ENCODE measurements around the gene SMIM7. TPM values are rescaled to one million over a fixed set of nuclear protein-coding genes. Genes with fewer than 3 reads are reported as not detected.

SMIM7 gene
- total and polyA plus RNA-seq, 2 of the 13 experiments (the other 11 are each of a cell fraction or from before 2014, with no cell fraction given) = 55.7 to 74.9 TPM

DNA sequence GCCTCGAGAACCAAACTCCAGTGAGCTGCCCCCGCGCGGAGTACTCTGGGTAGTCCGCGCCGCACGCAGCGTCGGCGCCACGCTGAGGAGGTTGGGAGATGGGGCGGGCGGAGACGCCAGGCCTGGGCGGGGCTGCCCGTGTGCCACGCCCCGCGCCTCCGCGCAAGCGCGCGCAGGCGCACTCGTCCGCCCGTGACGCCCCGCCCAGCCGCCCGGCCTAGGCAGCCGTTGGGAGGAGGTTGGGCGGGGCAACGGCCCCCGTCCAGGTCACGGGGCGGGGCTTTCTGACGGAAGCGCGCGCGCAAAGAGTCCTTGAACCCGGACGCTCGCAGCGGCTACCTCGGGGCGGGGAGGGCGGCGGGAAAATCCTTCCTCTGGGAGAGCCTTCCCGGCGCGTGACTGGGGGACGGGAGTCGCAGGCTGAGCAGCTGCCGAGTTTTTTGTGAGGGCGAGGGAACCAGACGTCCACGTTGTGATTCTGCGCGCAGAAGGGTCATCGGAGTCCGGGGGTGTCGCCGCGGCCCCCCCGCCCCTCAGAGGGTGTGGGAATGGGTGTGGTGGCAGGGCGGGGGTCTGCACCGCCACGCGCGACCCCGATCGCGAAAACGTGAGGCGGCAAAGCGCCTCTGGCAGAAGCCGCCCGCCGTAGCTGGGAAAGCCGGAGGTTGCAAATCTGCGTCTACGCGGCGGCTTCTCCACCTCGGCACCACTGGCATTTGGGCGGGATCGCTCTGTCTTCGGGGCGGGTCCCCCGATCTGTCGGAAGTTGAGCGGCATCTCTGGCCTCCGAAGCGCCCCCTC is 31.6 kb downstream of the SMIM7 start, which contains the start of gene MED26 (continued):
- TF ChIP-seq ZNF674 (CRISPR knock-in tag; IDR thresholded peaks at IDR 0.05; ENCODE audit: low read depth) = 0 out of 2 replicates have a peak, but pooled peaks have one; percentile 54
- TF ChIP-seq ZNF260 (CRISPR knock-in tag; IDR thresholded peaks at IDR 0.05; ENCODE audit: borderline replicate concordance, low read depth) = no peak
- peak; percentile 73; the same call in 1 of the 2 replicates for TF ChIP-seq AKAP8 (CRISPR knock-in tag; IDR thresholded peaks at IDR 0.05)
- TF ChIP-seq RBAK (CRISPR knock-in tag; IDR thresholded peaks at IDR 0.05) = no peak
- peak; percentile 80; the same call in 1 of the 2 replicates for TF ChIP-seq ZNF709 (CRISPR knock-in tag; IDR thresholded peaks at IDR 0.05)
- no peak for TF ChIP-seq ATAD3A (CRISPR knock-in tag; IDR thresholded peaks at IDR 0.05)
- TF ChIP-seq, protein P1, sequence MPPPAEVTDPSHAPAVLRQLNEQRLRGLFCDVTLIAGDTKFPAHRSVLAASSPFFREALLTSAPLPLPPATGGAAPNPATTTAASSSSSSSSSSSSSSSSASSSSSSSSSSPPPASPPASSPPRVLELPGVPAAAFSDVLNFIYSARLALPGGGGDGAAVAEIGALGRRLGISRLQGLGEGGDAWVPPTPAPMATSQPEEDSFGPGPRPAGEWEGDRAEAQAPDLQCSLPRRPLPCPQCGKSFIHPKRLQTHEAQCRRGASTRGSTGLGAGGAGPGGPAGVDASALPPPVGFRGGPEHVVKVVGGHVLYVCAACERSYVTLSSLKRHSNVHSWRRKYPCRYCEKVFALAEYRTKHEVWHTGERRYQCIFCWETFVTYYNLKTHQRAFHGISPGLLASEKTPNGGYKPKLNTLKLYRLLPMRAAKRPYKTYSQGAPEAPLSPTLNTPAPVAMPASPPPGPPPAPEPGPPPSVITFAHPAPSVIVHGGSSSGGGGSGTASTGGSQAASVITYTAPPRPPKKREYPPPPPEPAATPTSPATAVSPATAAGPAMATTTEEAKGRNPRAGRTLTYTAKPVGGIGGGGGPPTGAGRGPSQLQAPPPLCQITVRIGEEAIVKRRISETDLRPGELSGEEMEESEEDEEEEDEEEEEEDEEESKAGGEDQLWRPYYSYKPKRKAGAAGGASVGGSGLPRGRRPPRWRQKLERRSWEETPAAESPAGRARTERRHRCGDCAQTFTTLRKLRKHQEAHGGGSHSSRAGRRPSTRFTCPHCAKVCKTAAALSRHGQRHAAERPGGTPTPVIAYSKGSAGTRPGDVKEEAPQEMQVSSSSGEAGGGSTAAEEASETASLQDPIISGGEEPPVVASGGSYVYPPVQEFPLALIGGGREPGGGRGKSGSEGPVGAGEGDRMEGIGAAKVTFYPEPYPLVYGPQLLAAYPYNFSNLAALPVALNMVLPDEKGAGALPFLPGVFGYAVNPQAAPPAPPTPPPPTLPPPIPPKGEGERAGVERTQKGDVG (CRISPR knock-in tag; IDR thresholded peaks at IDR 0.05; ENCODE audit: borderline replicate concordance) = peak; percentile 32; the same call in 1 of the 2 replicates
- 0 out of 2 replicates have a peak, but pooled peaks have one; percentile 30 for TF ChIP-seq ISL2 (CRISPR knock-in tag; IDR thresholded peaks at IDR 0.05)
- TF ChIP-seq MTA1 (CRISPR knock-in tag; IDR thresholded peaks at IDR 0.05; ENCODE audit: borderline replicate concordance) = peak; percentile 58; the same call in 1 of the 2 replicates
- no peak for TF ChIP-seq NFIB (CRISPR knock-in tag; IDR thresholded peaks at IDR 0.05; ENCODE audit: borderline replicate concordance)
- TF ChIP-seq, protein P2, sequence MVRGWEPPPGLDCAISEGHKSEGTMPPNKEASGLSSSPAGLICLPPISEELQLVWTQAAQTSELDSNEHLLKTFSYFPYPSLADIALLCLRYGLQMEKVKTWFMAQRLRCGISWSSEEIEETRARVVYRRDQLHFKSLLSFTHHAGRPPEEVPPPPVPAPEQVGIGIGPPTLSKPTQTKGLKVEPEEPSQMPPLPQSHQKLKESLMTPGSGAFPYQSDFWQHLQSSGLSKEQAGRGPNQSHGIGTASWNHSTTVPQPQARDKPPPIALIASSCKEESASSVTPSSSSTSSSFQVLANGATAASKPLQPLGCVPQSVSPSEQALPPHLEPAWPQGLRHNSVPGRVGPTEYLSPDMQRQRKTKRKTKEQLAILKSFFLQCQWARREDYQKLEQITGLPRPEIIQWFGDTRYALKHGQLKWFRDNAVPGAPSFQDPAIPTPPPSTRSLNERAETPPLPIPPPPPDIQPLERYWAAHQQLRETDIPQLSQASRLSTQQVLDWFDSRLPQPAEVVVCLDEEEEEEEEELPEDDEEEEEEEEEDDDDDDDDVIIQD (CRISPR knock-in tag; IDR thresholded peaks at IDR 0.05; ENCODE audit: low read depth) = no peak
- TF ChIP-seq ZNF335 (CRISPR knock-in tag; IDR thresholded peaks at IDR 0.05) = 0 out of 2 replicates have a peak, but pooled peaks have one; percentile 16
- peak; percentile 52 for TF ChIP-seq RAD21 (CRISPR knock-in tag; IDR thresholded peaks at IDR 0.05)
- no peak for TF ChIP-seq SYNCRIP (IDR thresholded peaks at IDR 0.05; ENCODE audit: insufficient read depth, low read depth, low read length)
- TF ChIP-seq TBP (CRISPR knock-in tag; IDR thresholded peaks at IDR 0.05) = no peak
